Bronchial epithelial cell (primary cell): ENCODE data around the gene CAD. TPM values are rescaled to one million over a fixed set of nuclear protein-coding genes. Genes with fewer than 3 reads are reported as not detected.
"Not testable (repeated sequence)": the region's sequence is repeated elsewhere in the genome, so short reads cannot be mapped to it uniquely, and the experiment has no call there.

Experiments
- DNase-seq: peaks from one replicate; pipeline ENCODE4 v3.0.0-alpha.2; 2010; ENCODE audit warnings: low read depth
- FAIRE-seq: peaks from 2 replicates; lab custom pipeline; 2011; peaks lifted over from hg19 to GRCh38; lab: Jason Lieb, UNC
- H3K27me3 ChIP-seq: 2 replicates; pipeline ENCODE4 v1.5.1; 2011; ENCODE audit warnings: low read length; ENCODE audit not compliant: control insufficient read depth, insufficient read depth
- H3K36me3 ChIP-seq: 2 replicates; pipeline ENCODE4 v1.5.1; 2011; ENCODE audit warnings: low read length; ENCODE audit not compliant: control insufficient read depth, insufficient read depth
- H3K4me3 ChIP-seq: 2 replicates; pipeline ENCODE4 v1.5.1; 2011; ENCODE audit warnings: mild to moderate bottlenecking, low read depth, low read length, control low read depth
- CTCF ChIP-seq: IDR thresholded peaks from 2 replicates; pipeline ENCODE4 v1.5.1; 2011; ENCODE audit warnings: mild to moderate bottlenecking, moderate library complexity, low read length, control low read depth, inconsistent platforms; ENCODE audit not compliant: insufficient read depth, severe bottlenecking
- total RNA-seq: library from RNA; depleted of rRNA; stranded (reverse); fragments of >200 nt; gene quantifications from 2 replicates; pipeline ENCODE4 v1.2.1, GENCODE V29; 2014

CAD gene
- total RNA-seq, result 21.6 and 24.3 TPM in 2 replicates

- DNase-seq (peak; percentile 67), FAIRE-seq (no peak)
- Histone ChIP-seq H3K4me3 (peak within 1 kb of the TSS; percentile 87), H3K27me3 (no peaks in the 10 kb centered on the region), H3K36me3 (peaks cover 20% of the 10 kb centered on the region)
- TF ChIP-seq CTCF, result no peak
These were observed at the start of gene CAD for GRCh38 chr2:27217173-27218121. Gene CAD, plus strand, starts transcription at chr2:27217369. Its CDS starts 183 bp downstream, at chr2:27217552.

GRCh38 chr2:27170581-27171337 lies 46.4 kb upstream of the CAD start:
- Histone ChIP-seq H3K36me3 (no peaks in the 10 kb centered on the region), H3K27me3 (peaks cover 7% of the 10 kb centered on the region), H3K4me3 (no peak overlapping the region)
- no peak for TF ChIP-seq CTCF
- no peak for FAIRE-seq
- no peak for DNase-seq

- Histone ChIP-seq H3K4me3 (no peak overlapping the region), H3K36me3 (no peaks in the 10 kb centered on the region), H3K27me3 (peaks cover 7% of the 10 kb centered on the region)
- FAIRE-seq, result no peak
- no peak for TF ChIP-seq CTCF
- DNase-seq, result no peak
These were observed 45.8 kb upstream of the CAD start for GRCh38 chr2:27171351-27171848.

- no peak for FAIRE-seq
- no peak overlapping the region for H3K4me3 ChIP-seq
- DNase-seq, result no peak
- TF ChIP-seq CTCF, result no peak
- H3K36me3 ChIP-seq, result no peaks in the 10 kb centered on the region
- peaks cover 7% of the 10 kb centered on the region for H3K27me3 ChIP-seq
These were observed 42.5 kb upstream of the CAD start for GRCh38 chr2:27174638-27175037.

- H3K36me3 ChIP-seq, result no peaks in the 10 kb centered on the region
- DNase-seq (no peak), FAIRE-seq (no peak)
- H3K27me3 ChIP-seq, result peaks cover 7% of the 10 kb centered on the region
- H3K4me3 ChIP-seq, result no peak overlapping the region
- TF ChIP-seq CTCF, result no peak
These were observed 41.8 kb upstream of the CAD start for GRCh38 chr2:27175330-27175729.

DNA sequence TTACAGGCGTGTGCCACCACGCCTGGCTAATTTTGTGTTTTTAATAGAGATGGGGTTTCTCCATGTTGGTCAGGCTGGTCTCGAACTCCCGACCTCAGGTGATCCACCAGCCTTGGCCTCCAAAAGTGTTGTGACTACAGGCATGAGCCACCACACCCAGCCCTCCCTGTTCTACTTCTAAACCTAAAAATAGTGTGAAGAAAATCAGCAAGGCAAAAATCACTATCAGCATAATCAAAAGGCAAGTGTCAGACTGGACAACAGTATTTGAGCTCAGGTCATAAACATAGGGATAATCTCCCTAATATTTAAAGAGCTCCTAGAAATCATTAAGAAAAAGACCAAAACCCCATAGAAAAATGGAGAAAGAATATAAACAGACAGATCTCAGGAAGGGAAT lies 41.4 kb upstream of the CAD start:
- H3K4me3 ChIP-seq, H3K36me3 ChIP-seq, DNase-seq, H3K27me3 ChIP-seq, FAIRE-seq: not testable (repeated sequence)
